B cell (primary cell): ENCODE data around the gene THADA.

Source experiments
- EZH2 ChIP-seq: IDR thresholded peaks from 2 replicates; pipeline ENCODE4 v1.6.1; 2012; ENCODE audit warnings: borderline replicate concordance, low read depth, mild to moderate bottlenecking, moderate library complexity, low read length; ENCODE audit not compliant: insufficient read depth, poor library complexity, severe bottlenecking
- TF ChIP-seq, protein P1 (sequence below): fragments of 200-600 bp; IDR thresholded peaks from one replicate; pipeline ENCODE4 v1.8.0; 2022; ENCODE audit warnings: antibody characterized with exemption, mild to moderate bottlenecking

DNA sequence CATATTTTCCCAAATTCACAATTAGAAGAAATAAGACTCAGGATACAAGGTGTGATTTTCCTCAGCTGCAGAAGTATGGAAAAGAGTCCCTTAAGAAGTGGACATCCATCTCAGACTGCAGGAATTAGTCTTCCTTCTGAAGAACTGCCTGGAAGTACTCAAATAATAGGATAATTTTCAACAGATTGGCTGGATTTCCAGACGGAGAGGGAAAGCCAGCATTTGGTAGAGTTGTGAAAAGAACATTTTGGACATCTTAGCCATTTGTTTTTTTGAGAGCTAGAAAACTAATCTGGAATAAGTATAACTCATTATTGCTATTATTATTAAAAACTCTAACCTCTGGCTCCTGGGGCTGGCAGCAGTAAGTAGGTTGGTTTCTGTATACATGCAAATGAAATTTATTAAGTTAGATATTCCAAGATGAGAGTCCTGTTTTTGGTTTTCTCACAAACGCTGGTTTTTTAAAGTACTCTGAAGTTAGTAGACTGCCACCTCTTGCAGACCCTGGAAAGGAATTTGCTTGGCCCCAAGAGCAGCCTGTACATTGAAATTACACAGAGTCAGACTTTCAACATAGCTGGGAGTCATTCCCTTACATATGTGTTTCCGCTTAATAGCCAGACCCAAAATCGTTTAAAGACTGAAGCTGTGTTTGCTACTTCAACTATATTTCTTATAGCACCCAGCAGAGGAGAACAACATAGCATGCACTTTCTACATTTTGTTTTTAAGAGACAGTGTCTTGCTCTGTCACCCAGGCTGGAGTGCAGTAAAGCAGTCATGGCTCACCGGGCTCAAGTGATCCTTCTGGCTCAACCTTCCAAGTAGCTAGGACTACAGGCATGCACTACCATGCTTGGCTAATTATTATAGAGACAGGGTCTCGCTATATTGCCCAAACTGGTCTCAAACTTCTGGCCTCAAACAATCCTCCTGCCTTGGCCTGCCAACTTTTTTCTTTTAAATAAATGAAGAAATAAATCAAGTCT, 142.4 kb downstream of the THADA start:
- TF ChIP-seq, protein P1, sequence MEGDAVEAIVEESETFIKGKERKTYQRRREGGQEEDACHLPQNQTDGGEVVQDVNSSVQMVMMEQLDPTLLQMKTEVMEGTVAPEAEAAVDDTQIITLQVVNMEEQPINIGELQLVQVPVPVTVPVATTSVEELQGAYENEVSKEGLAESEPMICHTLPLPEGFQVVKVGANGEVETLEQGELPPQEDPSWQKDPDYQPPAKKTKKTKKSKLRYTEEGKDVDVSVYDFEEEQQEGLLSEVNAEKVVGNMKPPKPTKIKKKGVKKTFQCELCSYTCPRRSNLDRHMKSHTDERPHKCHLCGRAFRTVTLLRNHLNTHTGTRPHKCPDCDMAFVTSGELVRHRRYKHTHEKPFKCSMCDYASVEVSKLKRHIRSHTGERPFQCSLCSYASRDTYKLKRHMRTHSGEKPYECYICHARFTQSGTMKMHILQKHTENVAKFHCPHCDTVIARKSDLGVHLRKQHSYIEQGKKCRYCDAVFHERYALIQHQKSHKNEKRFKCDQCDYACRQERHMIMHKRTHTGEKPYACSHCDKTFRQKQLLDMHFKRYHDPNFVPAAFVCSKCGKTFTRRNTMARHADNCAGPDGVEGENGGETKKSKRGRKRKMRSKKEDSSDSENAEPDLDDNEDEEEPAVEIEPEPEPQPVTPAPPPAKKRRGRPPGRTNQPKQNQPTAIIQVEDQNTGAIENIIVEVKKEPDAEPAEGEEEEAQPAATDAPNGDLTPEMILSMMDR = no peak
- TF ChIP-seq EZH2 = no peak
